NCI-H446 (cell line): ENCODE measurements around the gene DPRX.
"Not testable (repeated sequence)": the region's sequence is repeated elsewhere in the genome, so short reads cannot be mapped to it uniquely, and the experiment has no call there.

Experiments used
- DNase-seq, 2 experiments: peaks; one replicate each; lab custom pipeline; 2025; lab: John Stamatoyannopoulos, UW

DPRX gene

DNA sequence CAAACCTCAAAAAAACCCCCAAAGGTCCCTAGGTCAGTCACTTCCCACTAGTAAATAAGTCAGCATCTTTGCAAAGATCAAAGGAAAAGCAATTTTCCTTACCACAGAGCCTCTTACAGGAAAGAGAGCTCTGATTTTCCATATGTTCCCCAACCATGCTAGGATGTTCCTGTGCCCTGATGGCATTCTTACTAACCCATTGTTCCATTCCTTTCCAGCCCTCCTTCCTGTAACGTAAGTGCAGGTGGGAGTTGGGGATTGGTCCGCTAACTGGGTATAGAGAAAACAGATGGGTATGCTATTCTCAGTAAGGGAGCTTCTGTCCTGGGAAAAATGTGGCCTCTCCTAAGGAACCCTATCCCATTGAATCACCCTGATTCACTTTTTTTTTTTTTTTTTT lies 14.3 kb downstream of the DPRX start:
- no peak for DNase-seq

DNA sequence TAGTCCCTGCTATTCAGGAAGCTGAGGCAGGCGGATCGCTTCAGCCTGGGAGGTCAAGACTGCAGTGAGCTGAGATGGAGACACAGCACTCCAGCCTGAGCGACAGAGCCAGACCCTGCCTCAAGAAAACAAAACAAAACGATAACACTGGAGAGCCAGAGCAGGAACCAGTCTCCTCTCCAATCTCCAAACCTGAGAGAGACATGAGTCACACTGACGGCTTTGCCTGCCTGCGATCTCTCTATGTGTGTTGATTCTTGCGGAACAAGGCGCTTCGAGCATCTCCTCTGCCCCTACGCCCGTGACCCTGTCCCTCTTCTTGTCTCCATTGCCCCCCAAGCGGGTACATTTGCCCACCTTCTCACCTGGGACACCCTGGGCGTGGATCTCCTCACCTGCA lies 15.6 kb downstream of the DPRX start:
- no peak for DNase-seq

DNA sequence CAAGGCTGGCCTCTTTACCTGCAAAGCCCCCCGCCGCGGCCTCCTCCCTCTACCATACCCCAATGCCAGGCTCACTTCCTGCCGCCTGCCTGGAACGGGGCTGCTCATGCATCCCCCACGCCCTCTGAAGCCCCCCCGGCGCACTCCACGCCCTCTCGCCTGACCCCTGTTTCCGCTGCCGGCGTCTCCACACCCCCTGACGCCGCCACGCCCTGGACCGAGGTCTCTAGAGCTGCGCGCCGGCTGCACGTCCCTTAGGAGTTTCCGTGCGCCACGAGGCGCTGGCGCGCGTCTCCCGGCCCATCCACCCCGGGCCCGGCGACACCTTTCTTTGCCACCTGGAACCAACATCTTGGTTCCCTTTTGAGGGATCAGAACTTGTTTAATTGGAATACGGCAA lies 16.0 kb downstream of the DPRX start:
- DNase-seq, result no peak

DNA sequence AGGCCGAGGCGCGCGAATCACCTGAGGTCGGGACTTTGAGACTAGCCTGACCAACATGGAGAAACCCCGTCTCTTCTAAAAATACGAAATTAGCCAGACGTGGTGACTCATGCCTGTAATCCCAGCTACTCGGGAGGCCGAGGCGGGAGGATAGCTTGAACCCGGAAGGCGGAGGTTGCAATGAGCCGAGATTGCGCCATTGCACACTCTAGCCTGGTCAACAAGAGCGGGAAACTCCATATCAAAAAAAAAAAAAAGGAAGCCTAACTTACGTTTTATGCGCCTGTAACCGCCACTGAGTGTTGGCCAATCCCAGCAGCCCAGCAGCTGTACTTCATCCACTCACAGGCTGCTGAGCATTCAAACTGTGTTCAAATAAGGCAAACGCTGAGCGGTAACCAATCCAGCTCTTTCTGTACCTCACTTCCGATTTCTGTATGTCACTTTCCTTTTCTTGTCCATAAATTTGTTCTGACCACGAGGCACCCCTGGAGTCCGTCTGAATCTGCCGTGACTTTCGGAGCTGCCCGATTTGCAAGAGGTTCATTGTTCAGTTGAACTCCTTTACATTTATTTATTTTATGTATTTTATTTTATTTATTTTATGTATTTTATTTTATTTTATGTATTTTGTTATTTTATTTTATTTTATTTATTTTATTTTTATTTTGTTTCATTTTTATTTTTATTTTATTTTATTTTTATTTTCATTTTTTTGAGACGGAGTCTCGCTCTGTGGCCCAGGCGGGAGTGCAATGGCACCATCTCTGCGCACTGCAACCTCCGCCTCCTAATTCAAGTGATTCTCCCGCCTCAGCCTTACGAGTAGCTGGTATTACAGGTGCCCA lies 18.2 kb downstream of the DPRX start:
- DNase-seq, result no peak

DNA sequence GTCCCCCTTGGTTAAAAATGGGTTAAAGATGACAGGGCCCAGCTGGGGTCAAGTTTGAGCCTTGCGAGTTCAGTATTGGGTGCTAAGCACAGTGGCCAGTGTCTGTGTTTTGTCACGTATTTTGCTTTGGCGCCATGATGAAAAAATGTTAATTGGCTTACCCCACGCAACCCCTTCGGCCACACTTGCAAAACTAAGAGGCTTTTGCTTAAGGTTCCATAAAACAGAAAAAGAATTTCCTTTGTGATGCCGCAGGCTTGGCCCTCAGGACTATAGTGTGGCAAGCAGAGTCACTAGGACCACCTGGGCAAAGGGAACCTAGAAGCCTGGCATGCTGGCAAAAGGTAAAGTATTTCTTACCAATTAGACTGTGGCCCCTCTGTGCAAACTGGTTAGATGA lies 20.7 kb downstream of the DPRX start:
- no peak for DNase-seq

DNA sequence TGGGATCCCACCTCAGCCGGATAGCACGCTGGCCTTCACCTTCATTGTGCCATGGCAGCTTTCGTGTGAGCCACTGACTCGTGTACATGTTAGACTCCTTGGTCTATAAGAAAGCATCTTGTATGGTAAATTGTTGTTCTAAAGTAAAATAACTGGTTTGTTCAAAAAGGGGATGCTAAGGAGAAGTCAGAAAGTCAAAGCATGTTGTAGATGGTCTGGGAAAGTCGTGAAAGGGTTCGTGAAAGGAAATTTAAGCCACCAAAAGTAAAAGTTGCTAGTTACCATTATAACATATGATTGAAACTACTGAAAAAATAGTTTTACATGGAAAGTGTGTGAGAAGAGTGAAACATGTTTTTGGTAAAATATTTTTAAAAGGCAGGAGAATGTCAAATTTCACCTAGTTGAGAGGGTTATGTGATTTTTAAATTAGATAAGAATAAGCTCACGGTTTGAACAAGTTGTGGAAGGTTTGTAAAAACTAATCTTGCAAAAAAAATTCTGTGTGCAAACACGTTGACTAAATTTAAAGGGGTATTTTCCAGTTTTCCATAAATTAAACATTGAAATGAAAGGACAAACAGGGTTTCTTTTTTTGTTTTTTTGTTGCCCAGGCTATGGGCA lies 23.4 kb downstream of the DPRX start:
- DNase-seq, result no peak

DNA sequence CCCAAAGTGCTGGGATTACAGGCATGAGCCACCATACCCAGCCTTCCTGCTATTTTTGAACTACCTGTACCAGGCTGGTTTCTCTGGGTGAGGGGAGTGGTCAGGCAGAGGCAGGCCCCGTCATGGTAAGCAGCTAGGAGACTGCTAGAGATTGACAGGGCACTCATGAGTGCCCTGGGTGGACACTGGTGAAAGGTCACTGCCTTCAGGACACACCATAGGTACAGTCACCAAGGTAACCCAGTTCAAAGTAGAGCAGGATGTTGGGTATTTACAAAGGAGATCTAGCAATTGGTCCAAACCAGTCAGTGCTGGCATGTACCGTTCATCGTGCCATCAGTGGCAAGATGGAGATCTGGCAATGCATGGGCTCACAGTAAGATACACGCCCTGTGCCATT lies 25.5 kb downstream of the DPRX start:
- DNase-seq, result no peak

DNA sequence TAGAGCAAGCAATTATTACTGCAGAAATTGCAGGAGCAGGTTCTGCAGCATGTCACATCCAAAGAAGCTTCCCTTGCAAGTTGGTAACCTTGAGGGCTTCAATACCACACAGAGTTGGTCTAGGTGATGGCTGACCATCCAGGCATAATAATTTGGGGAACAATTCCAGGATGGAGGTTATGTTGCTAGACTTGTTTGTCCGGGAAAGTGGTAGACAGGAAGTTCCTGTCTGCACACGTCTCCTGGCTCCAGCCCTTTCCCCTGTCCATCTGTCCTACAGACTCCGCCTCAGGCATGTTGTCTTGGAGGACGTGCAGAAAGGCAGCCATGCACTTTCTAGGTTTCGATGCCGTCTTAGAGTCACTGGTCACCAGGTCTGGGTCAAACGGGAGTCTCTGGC lies 26.0 kb downstream of the DPRX start:
- DNase-seq, result no peak

DNA sequence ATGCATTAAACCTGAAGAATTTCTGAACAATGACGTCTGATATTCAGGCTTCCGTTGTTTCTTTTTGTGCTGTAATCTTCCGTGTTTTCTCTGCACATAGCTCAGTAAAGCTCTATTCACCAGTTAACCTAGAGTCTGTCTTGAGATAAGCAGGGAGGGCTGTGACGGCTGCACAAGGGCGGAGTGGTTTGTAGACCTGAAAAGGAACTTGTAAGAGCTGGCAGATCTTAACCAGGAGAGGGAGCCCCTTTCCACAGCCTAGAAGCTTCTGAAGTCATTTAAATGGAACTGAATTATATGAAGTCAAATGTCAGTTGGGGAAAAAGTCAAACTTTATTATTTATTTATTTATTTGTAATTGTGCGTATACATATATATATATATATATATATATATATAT lies 27.5 kb downstream of the DPRX start:
- DNase-seq, result no peak

DNA sequence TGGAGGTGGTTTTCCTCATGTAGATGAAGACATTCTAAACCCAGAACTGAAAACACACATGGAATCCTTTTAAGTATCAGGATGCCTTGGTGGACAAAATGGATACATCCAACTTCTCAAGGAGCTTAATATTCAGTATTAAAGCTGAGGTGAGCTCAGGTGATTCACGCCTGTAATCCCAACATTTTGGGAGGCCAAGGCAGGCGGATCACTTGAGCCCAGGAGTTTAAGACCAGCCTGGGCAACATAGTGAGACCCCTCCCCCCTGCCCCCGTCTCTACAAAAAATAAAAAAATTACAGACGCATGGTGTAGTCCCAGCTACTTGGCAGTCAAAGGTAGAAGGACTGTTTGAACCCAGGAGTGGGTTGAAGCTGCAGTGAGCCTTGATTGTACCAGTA lies 28.8 kb downstream of the DPRX start:
- DNase-seq, result no peak

DNA sequence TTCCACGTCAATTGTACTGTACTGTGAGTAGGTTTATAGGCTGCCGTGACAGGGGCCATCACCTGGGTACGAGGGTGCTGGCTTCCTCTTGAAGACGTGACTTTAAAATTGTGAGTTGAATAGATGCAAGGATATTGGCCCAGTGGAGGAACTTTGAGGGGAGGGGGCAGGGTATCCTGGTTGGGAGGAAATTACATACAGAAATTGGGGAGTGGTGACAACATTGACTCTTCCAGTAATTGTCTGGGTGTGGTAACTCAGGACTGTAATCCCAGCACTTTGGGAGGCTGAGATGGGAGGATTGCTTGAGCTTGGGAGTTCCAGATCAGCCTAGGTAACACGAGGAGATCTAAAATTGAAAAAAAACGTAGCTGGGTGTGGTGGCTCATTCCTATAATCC lies 30.4 kb downstream of the DPRX start:
- no peak for DNase-seq

DNA sequence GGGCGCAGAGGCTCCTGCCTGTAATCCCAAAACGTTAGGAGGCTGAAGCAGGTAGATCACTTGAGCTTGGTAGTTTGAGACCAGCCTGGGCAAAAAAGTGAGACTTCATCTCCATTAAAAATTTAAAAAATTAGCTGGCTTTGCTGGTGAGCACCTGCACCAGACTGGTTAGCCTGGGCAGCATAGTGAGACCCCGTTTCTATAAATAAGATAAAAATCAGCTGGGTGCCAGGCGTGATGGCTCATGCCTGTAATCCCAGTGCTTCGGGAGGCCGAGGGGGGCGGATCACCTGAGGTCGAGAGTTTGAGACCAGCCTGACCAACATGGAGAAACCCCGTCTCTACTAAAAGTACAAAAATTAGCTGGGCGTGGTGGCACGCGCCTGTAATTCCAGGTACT lies 32.4 kb downstream of the DPRX start:
- DNase-seq, result no peak

DNA sequence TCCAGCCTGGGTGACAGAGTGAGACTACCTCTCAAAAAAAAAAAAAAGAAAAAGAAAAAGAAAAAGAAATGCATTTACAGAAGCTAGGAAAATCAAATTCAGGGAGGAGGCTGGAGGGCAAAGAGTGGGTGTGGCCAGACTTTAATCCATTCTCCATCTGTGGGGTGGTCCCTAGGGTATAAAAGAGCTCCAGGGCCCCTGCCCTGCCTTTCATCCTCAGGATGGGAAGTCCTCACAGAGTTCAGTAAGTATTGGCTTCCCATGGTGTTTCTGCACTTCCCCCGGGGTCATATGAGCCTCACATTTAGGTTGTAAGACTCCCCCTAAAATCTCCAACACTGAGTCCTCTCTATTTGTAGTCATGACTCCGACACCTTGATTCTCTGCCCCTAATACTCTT lies 33.0 kb downstream of the DPRX start:
- no peak for DNase-seq

DNA sequence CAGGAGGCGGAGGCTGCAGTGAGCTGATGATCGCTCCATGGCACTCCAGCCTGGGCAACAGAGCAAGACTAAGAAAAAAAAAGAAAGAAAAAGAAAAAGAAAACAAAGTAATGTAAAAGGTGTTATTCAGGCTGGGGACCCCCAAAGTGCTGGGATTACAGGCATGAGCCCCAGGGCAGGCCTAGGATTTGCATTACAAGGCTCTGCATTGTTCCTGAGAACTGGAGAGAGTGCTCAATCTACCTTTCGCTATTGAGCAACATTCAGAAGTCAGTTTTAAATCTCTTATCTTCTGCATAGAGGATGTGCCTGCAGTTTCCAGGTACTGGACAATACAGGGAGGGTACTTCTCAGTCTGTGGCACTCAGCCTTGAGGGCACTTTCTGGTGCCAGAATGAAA lies 34.5 kb downstream of the DPRX start:
- not testable (repeated sequence) for DNase-seq

DNA sequence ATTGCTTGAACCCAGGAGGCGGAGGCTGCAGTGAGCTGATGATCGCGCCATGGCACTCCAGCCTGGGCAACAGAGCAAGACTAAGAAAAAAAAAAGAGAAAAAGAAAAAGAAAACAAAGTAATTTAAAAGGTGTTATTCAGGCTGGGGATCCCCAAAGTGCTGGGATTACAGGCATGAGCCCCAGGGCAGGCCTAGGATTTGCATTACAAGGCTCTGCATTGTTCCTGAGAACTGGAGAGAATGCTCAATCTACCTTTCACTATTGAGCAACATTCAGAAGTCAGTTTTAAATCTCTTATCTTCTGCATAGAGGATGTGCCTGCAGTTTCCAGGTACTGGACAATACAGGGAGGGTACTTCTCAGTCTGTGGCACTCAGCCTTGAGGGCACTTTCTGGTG lies 37.0 kb downstream of the DPRX start:
- DNase-seq, result not testable (repeated sequence)

DNA sequence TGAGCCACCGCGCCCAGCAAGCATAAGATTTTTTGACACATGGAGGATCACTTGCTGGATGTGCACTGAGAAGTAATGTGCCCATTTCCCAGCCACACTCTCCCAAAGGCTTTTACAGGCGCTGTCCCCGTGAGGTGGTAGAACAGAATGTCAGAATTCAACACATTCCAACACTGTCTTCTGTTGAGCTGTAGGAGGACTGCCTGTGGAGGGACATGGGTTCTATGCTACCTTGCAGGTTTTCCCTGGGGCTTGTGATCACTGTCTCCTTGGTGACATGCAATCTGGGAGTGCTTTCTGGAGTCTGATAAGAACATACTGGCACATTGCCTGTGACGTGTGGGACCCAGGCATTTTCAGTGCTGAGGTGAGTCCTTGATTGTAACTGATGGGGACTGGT lies 38.5 kb downstream of the DPRX start:
- DNase-seq, result no peak

DNA sequence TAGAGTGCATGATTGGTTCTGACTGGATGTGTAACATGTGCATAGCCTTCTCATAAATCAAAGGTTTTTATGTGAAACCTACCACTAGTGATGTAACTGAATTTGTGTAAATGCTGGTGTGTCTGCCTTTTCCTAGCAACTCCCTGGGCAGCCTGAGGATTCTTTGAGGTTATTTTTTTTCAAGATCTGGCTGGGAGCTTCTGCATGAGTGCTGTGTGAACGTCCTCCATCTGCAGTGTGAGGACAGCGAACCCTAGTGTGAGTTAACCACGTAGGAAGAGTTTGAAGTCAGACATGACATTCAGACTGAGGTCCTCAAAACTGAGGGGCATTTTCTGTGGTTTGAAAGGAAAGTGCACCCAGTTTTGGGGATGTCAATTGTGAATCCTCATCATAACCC lies 39.9 kb downstream of the DPRX start:
- DNase-seq, result no peak
